SK-N-SH (cell line): Measurements from ENCODE around the gene FSHR. TPM values are rescaled to one million over a fixed set of nuclear protein-coding genes. Genes with fewer than 3 reads are reported as not detected.

ENCODE experiments used
- CTCF ChIA-PET: fragments of 300-600, 350-600 bp; formaldehyde crosslinking; extraction: SDS; loops from one replicate; lab custom pipeline; 2021; lab: Yijun Ruan, JAX
- POLR2A ChIA-PET: fragments of 350-600 bp; sonication (Branson Sonifier 250); formaldehyde crosslinking; extraction: SDS; loops from one replicate; lab custom pipeline; 2020; ENCODE audit warnings: antibody characterized with exemption, inconsistent platforms; lab: Yijun Ruan, JAX
- DNase-seq: peaks from one replicate; pipeline ENCODE4 v3.0.0; 2012
- H2AFZ ChIP-seq: fragments of 200-600 bp; sonication (generic); 2 replicates; pipeline ENCODE4 v1.8.1; 2016; ENCODE audit warnings: antibody characterized with exemption, mild to moderate bottlenecking, low read depth
- H3F3A ChIP-seq: fragments of 200-600 bp; sonication (generic); replicated peaks from 2 replicates; pipeline ENCODE3; 2016; ENCODE audit warnings: antibody characterized with exemption, mild to moderate bottlenecking; ENCODE audit not compliant: insufficient read depth
- H3K27ac ChIP-seq, 2 experiments: fragments of 200-500 bp in 1 of 2; fragments of 200-600 bp in 1 of 2; sonication (Bioruptor generic) in 1 of 2; sonication (generic), shearing (Covaris generic) in 1 of 2; 2 replicates each; pipeline versions ENCODE4 v1.5.1 to v1.6.1; 2014 to 2016; ENCODE audit warnings: low read depth in 2 of 2, inconsistent platforms in 1 of 2, low read length in 1 of 2, mild to moderate bottlenecking in 1 of 2, mixed read lengths in 1 of 2
- H3K27me3 ChIP-seq: fragments of 200-600 bp; sonication (generic), shearing (Covaris generic); 2 replicates; pipeline ENCODE4 v1.6.1; 2016; ENCODE audit warnings: mixed run types; ENCODE audit not compliant: insufficient read depth
- H3K36me3 ChIP-seq, 2 experiments: fragments of 200-500 bp in 1 of 2; fragments of 200-600 bp in 1 of 2; sonication (Bioruptor generic) in 1 of 2; sonication (generic) in 1 of 2; replicated peaks in 1 of 2; 2 replicates each; pipeline versions ENCODE3 to v1.5.1; 2014 to 2016; ENCODE audit warnings: low read length in 1 of 2, mild to moderate bottlenecking in 1 of 2; ENCODE audit not compliant: insufficient read depth in 2 of 2, control insufficient read depth in 1 of 2
- H3K4me1 ChIP-seq, 2 experiments: fragments of 200-500 bp in 1 of 2; fragments of 200-600 bp in 1 of 2; sonication (Bioruptor generic) in 1 of 2; sonication (generic), shearing (Covaris generic) in 1 of 2; 2 replicates each; pipeline versions ENCODE4 v1.5.1 to v1.6.1; 2014 to 2016; ENCODE audit warnings: low read depth in 1 of 2, low read length in 1 of 2, mixed run types in 1 of 2; ENCODE audit not compliant: insufficient read depth in 2 of 2, control insufficient read depth in 1 of 2
- H3K4me2 ChIP-seq: fragments of 200-600 bp; sonication (generic), shearing (Covaris generic); 2 replicates; pipeline ENCODE4 v1.6.1; 2017; ENCODE audit warnings: mixed run types
- H3K4me3 ChIP-seq, 2 experiments: fragments of 200-500 bp in 1 of 2; fragments of 200-600 bp in 1 of 2; sonication (Bioruptor generic) in 1 of 2; sonication (generic), shearing (Covaris generic) in 1 of 2; 2 replicates each; pipeline versions ENCODE4 v1.5.1 to v1.8.1; 2014 to 2016; ENCODE audit warnings: low read depth in 2 of 2, inconsistent platforms in 1 of 2, low read length in 1 of 2, mild to moderate bottlenecking in 1 of 2, mixed read lengths in 1 of 2, moderate library complexity in 1 of 2
- H3K79me2 ChIP-seq: fragments of 200-600 bp; sonication (generic); 2 replicates; pipeline ENCODE4 v1.8.1; 2017; ENCODE audit warnings: mild to moderate bottlenecking; ENCODE audit not compliant: insufficient read depth
- H3K9ac ChIP-seq: fragments of 200-600 bp; sonication (generic); 2 replicates; pipeline ENCODE4 v1.6.1; 2017; ENCODE audit warnings: mixed run types
- H3K9me2 ChIP-seq: fragments of 200-600 bp; sonication (generic); 2 replicates; pipeline ENCODE4 v1.6.1; 2017; ENCODE audit warnings: mixed run types
- H3K9me3 ChIP-seq: fragments of 200-600 bp; sonication (generic); 2 replicates; pipeline ENCODE4 v1.6.1; 2017; ENCODE audit warnings: mixed run types, mild to moderate bottlenecking, moderate library complexity
- H4K20me1 ChIP-seq: fragments of 200-600 bp; sonication (generic); 2 replicates; pipeline ENCODE4 v1.6.1; 2017; ENCODE audit warnings: mild to moderate bottlenecking, mixed run types; ENCODE audit not compliant: insufficient read depth
- EP300 ChIP-seq, 2 experiments: IDR thresholded peaks; 2 replicates each; pipeline versions ENCODE4 v1.4.0 to v1.6.1; 2012; ENCODE audit warnings: borderline replicate concordance in 1 of 2, low read depth in 1 of 2, low read length in 1 of 2
- EZH2phosphoT487 ChIP-seq: fragments of 200-600 bp; sonication (generic); IDR thresholded peaks from 2 replicates; pipeline ENCODE4 v1.6.1; 2017; ENCODE audit warnings: low read depth, mixed run types, mild to moderate bottlenecking, antibody characterized with exemption, moderate library complexity, borderline replicate concordance
- GATA2 ChIP-seq: sonication (generic); formaldehyde crosslinking; IDR thresholded peaks from 2 replicates; pipeline ENCODE4 v1.5.0; 2020; ENCODE audit warnings: mild to moderate bottlenecking, missing genetic modification reagents
- JUND ChIP-seq: IDR thresholded peaks from 2 replicates; pipeline ENCODE4 v1.4.0; 2012
- MXI1 ChIP-seq: IDR thresholded peaks from 2 replicates; pipeline ENCODE4 v1.6.1; 2012; ENCODE audit warnings: mild to moderate bottlenecking, low read depth, low read length, improper control_type of control experiment
- RAD21 ChIP-seq: IDR thresholded peaks from 2 replicates; pipeline ENCODE4 v1.6.1; 2012; ENCODE audit warnings: mild to moderate bottlenecking, low read length
- RCOR1 ChIP-seq: fragments of 150-350 bp; IDR thresholded peaks from 2 replicates; pipeline ENCODE4 v1.6.1; 2017; ENCODE audit warnings: antibody characterized with exemption, low read length
- RFX5 ChIP-seq: IDR thresholded peaks from 2 replicates; pipeline ENCODE4 v1.6.1; 2012; ENCODE audit warnings: mild to moderate bottlenecking, improper control_type of control experiment, low read length
- SMC3 ChIP-seq: IDR thresholded peaks from 2 replicates; pipeline ENCODE4 v1.6.1; 2012; ENCODE audit warnings: low read depth, low read length, improper control_type of control experiment
- TAF1 ChIP-seq: IDR thresholded peaks from 2 replicates; pipeline ENCODE4 v1.6.1; 2012; ENCODE audit warnings: low read depth, mild to moderate bottlenecking, low read length, moderate library complexity, borderline replicate concordance
- WGBS: methylation state at CpG from one replicate; pipeline ENCODE4 v1.1.6; 2017; ENCODE audit warnings: low lambda C conversion rate; 5-methylcytosine and 5-hydroxymethylcytosine counted together
- polyA plus RNA-seq, 3 experiments: library from polyadenylated mRNA; depleted of rRNA; stranded (reverse); fragments of >200 nt; gene quantifications; 2 replicates each; pipeline ENCODE4 v1.2.3, GENCODE V29; 2012
- TF ChIP-seq, protein P1 (sequence below): IDR thresholded peaks from 2 replicates; pipeline ENCODE4 v1.4.0; 2012; ENCODE audit warnings: low read depth, borderline replicate concordance
- TF ChIP-seq, protein P2 (sequence below): IDR thresholded peaks from 2 replicates; pipeline ENCODE4 v1.4.0; 2012; ENCODE audit warnings: low read depth, borderline replicate concordance
- TF ChIP-seq, protein P3 (sequence below): IDR thresholded peaks from 2 replicates; pipeline ENCODE4 v1.4.0; 2012; ENCODE audit warnings: low read depth
- TF ChIP-seq, protein P4 (sequence below): IDR thresholded peaks from 2 replicates; pipeline ENCODE4 v1.6.1; 2012; ENCODE audit warnings: mild to moderate bottlenecking, low read depth, low read length, moderate library complexity

The FSHR gene
- polyA plus RNA-seq, 1 of the 3 experiments (the other 2 are of a cell fraction): not detected

DNA sequence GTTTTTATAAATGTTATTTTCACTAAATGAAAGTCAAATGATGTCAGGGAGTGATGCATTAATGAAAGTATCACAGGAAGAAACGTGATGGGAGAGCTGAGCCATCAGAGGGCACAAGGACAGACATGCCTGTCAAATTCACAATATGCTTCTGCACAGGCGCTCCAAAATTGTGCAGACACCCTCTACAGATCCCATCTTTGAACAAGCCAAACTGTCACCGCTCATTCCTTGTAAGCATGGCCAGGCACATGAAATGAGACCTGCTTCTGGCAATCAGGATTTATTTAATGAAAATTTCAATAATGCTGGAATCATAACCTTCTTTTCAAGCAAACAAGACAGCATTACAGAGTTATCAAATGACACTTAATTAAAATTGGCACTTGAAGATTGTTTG lies 20.4 kb upstream of the FSHR start:
- WGBS: 2% methylated on average over 3 of the region's 3 CpGs
- Histone ChIP-seq H3K4me2 (no peak overlapping the region), H3K9me2 (no peaks in the 10 kb centered on the region), H3K9ac (no peak overlapping the region), H3F3A (no peaks in the 10 kb centered on the region), H3K36me3 (no peaks in the 10 kb centered on the region), H3K4me1 (peaks cover 0 to 4% of the 10 kb centered on the region in 2 experiments; a peak in 2 of 4 replicates), H4K20me1 (no peaks in the 10 kb centered on the region), H2AFZ (no peak overlapping the region), H3K27me3 (no peaks in the 10 kb centered on the region), H3K27ac (no peak overlapping the region; a peak in 1 of 4 replicates), H3K9me3 (no peaks in the 10 kb centered on the region), H3K79me2 (no peaks in the 10 kb centered on the region), H3K4me3 (no peak overlapping the region)
- ChIA-PET POLR2A (no interaction called here), CTCF (interaction anchor here (2.1 kb wide), 1 partner anchor 228 kb away, joined by 5 read pairs; no protein-coding TSS in a partner anchor)
- peak; percentile 32 for DNase-seq
- peak; percentile 67 for TF ChIP-seq GATA2 (CRISPR knock-in tag)
- peak; percentile 69 for TF ChIP-seq RCOR1
- peak; percentile 88 for TF ChIP-seq MXI1
- TF ChIP-seq RAD21: peak; percentile 12; the same call in 1 of the 2 replicates
- TF ChIP-seq, protein P1, sequence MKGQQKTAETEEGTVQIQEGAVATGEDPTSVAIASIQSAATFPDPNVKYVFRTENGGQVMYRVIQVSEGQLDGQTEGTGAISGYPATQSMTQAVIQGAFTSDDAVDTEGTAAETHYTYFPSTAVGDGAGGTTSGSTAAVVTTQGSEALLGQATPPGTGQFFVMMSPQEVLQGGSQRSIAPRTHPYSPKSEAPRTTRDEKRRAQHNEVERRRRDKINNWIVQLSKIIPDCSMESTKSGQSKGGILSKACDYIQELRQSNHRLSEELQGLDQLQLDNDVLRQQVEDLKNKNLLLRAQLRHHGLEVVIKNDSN: no peak
- TF ChIP-seq, protein P2, sequence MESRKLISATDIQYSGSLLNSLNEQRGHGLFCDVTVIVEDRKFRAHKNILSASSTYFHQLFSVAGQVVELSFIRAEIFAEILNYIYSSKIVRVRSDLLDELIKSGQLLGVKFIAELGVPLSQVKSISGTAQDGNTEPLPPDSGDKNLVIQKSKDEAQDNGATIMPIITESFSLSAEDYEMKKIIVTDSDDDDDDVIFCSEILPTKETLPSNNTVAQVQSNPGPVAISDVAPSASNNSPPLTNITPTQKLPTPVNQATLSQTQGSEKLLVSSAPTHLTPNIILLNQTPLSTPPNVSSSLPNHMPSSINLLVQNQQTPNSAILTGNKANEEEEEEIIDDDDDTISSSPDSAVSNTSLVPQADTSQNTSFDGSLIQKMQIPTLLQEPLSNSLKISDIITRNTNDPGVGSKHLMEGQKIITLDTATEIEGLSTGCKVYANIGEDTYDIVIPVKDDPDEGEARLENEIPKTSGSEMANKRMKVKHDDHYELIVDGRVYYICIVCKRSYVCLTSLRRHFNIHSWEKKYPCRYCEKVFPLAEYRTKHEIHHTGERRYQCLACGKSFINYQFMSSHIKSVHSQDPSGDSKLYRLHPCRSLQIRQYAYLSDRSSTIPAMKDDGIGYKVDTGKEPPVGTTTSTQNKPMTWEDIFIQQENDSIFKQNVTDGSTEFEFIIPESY: no peak
- peak in 1 of 2 experiments; percentile 87; a peak in 2 of 4 replicates for TF ChIP-seq EP300 (IDR thresholded peaks at IDR 0.05; ENCODE audit: borderline replicate concordance in 1 of 2, low read depth in 1 of 2, low read length in 1 of 2)

DNA sequence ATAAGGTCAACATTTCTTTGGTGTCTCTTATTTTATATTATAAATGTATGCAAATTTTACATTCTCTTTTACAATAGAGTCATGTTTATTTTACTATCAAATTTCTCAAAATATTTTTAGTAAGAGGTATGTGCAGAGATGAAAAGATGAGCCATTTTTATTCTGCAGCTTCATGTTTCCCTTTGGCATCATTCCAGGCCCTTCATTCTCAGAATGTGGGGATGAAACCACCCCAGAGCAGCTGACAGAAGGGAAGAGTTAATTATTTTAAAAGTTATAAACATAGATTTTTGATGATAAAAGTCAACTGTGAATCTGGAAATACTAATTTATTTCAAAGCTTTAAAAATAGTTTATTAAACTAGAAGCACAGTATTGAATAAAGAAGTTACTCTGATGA lies 12.8 kb upstream of the FSHR start:
- no peaks in the 10 kb centered on the region for H3K27me3 ChIP-seq
- ChIA-PET POLR2A (no interaction called here), CTCF (no interaction called here)
- H3K4me2 ChIP-seq: no peak overlapping the region
- DNase-seq: no peak
- H3K4me1 ChIP-seq: no peaks in the 10 kb centered on the region
- TF ChIP-seq TAF1 (no peak), RFX5 (no peak), EZH2phosphoT487 (no peak), SMC3 (no peak), JUND (no peak), RCOR1 (no peak)
- TF ChIP-seq, protein P3, sequence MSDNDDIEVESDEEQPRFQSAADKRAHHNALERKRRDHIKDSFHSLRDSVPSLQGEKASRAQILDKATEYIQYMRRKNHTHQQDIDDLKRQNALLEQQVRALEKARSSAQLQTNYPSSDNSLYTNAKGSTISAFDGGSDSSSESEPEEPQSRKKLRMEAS: no peak
- TF ChIP-seq, protein P4, sequence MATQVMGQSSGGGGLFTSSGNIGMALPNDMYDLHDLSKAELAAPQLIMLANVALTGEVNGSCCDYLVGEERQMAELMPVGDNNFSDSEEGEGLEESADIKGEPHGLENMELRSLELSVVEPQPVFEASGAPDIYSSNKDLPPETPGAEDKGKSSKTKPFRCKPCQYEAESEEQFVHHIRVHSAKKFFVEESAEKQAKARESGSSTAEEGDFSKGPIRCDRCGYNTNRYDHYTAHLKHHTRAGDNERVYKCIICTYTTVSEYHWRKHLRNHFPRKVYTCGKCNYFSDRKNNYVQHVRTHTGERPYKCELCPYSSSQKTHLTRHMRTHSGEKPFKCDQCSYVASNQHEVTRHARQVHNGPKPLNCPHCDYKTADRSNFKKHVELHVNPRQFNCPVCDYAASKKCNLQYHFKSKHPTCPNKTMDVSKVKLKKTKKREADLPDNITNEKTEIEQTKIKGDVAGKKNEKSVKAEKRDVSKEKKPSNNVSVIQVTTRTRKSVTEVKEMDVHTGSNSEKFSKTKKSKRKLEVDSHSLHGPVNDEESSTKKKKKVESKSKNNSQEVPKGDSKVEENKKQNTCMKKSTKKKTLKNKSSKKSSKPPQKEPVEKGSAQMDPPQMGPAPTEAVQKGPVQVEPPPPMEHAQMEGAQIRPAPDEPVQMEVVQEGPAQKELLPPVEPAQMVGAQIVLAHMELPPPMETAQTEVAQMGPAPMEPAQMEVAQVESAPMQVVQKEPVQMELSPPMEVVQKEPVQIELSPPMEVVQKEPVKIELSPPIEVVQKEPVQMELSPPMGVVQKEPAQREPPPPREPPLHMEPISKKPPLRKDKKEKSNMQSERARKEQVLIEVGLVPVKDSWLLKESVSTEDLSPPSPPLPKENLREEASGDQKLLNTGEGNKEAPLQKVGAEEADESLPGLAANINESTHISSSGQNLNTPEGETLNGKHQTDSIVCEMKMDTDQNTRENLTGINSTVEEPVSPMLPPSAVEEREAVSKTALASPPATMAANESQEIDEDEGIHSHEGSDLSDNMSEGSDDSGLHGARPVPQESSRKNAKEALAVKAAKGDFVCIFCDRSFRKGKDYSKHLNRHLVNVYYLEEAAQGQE: no peak
- no peak overlapping the region for H2AFZ ChIP-seq
- no peaks in the 10 kb centered on the region for H3K36me3 ChIP-seq
- no peak overlapping the region for H3K4me3 ChIP-seq
- no peak overlapping the region for H3K27ac ChIP-seq
- H4K20me1 ChIP-seq: no peaks in the 10 kb centered on the region
- H3F3A ChIP-seq: no peaks in the 10 kb centered on the region
- H3K9me3 ChIP-seq: no peaks in the 10 kb centered on the region
- H3K9ac ChIP-seq: no peak overlapping the region
- no peaks in the 10 kb centered on the region for H3K79me2 ChIP-seq
- no peaks in the 10 kb centered on the region for H3K9me2 ChIP-seq
